HEK293 (cell line): ENCODE measurements around the gene BET1L.

Source experiments
- CTCF ChIA-PET: fragments of 350-600 bp; formaldehyde crosslinking; extraction: SDS; loops from one replicate; lab custom pipeline; 2021; ENCODE audit warnings: antibody characterized with exemption; lab: Yijun Ruan, JAX
- POLR2A ChIA-PET: fragments of 300-600 bp; formaldehyde crosslinking; extraction: SDS; loops from one replicate; lab custom pipeline; 2020; ENCODE audit warnings: antibody characterized with exemption, inconsistent platforms; lab: Yijun Ruan, JAX
- H3K27ac ChIP-seq: fragments of 200-500 bp; sonication (Bioruptor generic); 2 replicates; pipeline ENCODE4 v1.5.1; 2014; ENCODE audit warnings: low read depth, low read length, control low read depth, inconsistent platforms; ENCODE audit errors: extremely low read depth
- H3K36me3 ChIP-seq, 2 experiments: fragments of 200-500 bp in 1 of 2; sonication (Bioruptor generic) in 1 of 2; 1 replicate in 1 of 2; 2 replicates in 1 of 2; pipeline ENCODE4 v1.5.1; 2014 to 2017; ENCODE audit warnings: inconsistent platforms in 2 of 2, low read length in 2 of 2; ENCODE audit not compliant: control insufficient read depth in 2 of 2, insufficient read depth in 1 of 2
- H3K4me1 ChIP-seq: fragments of 200-500 bp; sonication (Bioruptor generic); 2 replicates; pipeline ENCODE4 v1.5.1; 2014; ENCODE audit warnings: mild to moderate bottlenecking, low read length, inconsistent platforms; ENCODE audit not compliant: control insufficient read depth, insufficient read depth
- H3K4me3 ChIP-seq: 2 replicates; pipeline ENCODE4 v1.5.1; 2011; ENCODE audit warnings: low read depth, mild to moderate bottlenecking, control low read depth, low read length, moderate library complexity
- H3K9me3 ChIP-seq: fragments of 200-500 bp; sonication (Bioruptor generic); 2 replicates; pipeline ENCODE4 v1.5.1; 2014; ENCODE audit warnings: low read depth, low read length, inconsistent platforms; ENCODE audit not compliant: control insufficient read depth, insufficient read depth
- EGR2 ChIP-seq: fragments of 450-650 bp; formaldehyde crosslinking; IDR thresholded peaks from 2 replicates; pipeline ENCODE4 v1.5.1; 2016; ENCODE audit warnings: low read depth, missing biosample characterization, missing genetic modification characterization
- GLI4 ChIP-seq: fragments of 450-650 bp; formaldehyde crosslinking; IDR thresholded peaks from 2 replicates; pipeline ENCODE4 v1.5.1; 2016; ENCODE audit warnings: missing biosample characterization, missing genetic modification characterization
- HIC1 ChIP-seq: fragments of 450-650 bp; formaldehyde crosslinking; IDR thresholded peaks from 2 replicates; pipeline ENCODE4 v1.5.1; 2016; ENCODE audit warnings: missing biosample characterization, missing genetic modification characterization
- MYNN ChIP-seq: fragments of 450-650 bp; formaldehyde crosslinking; IDR thresholded peaks from 2 replicates; pipeline ENCODE4 v1.5.1; 2016; ENCODE audit warnings: missing biosample characterization, missing genetic modification characterization, borderline replicate concordance
- MZF1 ChIP-seq: fragments of 450-650 bp; formaldehyde crosslinking; IDR thresholded peaks from 2 replicates; pipeline ENCODE4 v1.5.1; 2017; ENCODE audit warnings: missing biosample characterization, missing genetic modification characterization, borderline replicate concordance
- OVOL3 ChIP-seq: fragments of 450-650 bp; formaldehyde crosslinking; IDR thresholded peaks from 2 replicates; pipeline ENCODE4 v1.5.1; 2016; ENCODE audit warnings: missing biosample characterization, missing genetic modification characterization
- PRDM2 ChIP-seq: fragments of 450-650 bp; formaldehyde crosslinking; IDR thresholded peaks from 2 replicates; pipeline ENCODE4 v1.5.1; 2016; ENCODE audit warnings: missing biosample characterization, missing genetic modification characterization, borderline replicate concordance
- SETDB1 ChIP-seq: IDR thresholded peaks from one replicate; pipeline ENCODE4 v1.6.1; 2017; ENCODE audit warnings: mild to moderate bottlenecking, low read length, moderate library complexity, mixed read lengths; ENCODE audit not compliant: insufficient read length
- TRIM28 ChIP-seq: IDR thresholded peaks from 2 replicates; pipeline ENCODE4 v1.6.1; 2011; ENCODE audit warnings: low read length, control low read depth, borderline replicate concordance
- ZBTB21 ChIP-seq: fragments of 450-650 bp; formaldehyde crosslinking; IDR thresholded peaks from 2 replicates; pipeline ENCODE4 v1.5.1; 2017; ENCODE audit warnings: missing biosample characterization, missing genetic modification characterization
- ZBTB7A ChIP-seq: fragments of 450-650 bp; formaldehyde crosslinking; IDR thresholded peaks from 2 replicates; pipeline ENCODE4 v1.5.1; 2016; ENCODE audit warnings: low read depth, missing biosample characterization, missing genetic modification characterization
- ZFP41 ChIP-seq: fragments of 450-650 bp; formaldehyde crosslinking; IDR thresholded peaks from 2 replicates; pipeline ENCODE4 v1.5.1; 2016; ENCODE audit warnings: missing biosample characterization, missing genetic modification characterization, borderline replicate concordance
- ZIC2 ChIP-seq: fragments of 450-650 bp; formaldehyde crosslinking; IDR thresholded peaks from 2 replicates; pipeline ENCODE4 v1.5.1; 2016; ENCODE audit warnings: missing biosample characterization, missing genetic modification characterization
- ZNF121 ChIP-seq: fragments of 450-650 bp; formaldehyde crosslinking; IDR thresholded peaks from 2 replicates; pipeline ENCODE4 v1.5.1; 2016; ENCODE audit warnings: missing biosample characterization, missing genetic modification characterization
- ZNF133 ChIP-seq: fragments of 450-650 bp; formaldehyde crosslinking; IDR thresholded peaks from 2 replicates; pipeline ENCODE4 v1.5.1; 2016; ENCODE audit warnings: missing biosample characterization, missing genetic modification characterization
- ZNF292 ChIP-seq: fragments of 450-650 bp; formaldehyde crosslinking; IDR thresholded peaks from 2 replicates; pipeline ENCODE4 v1.5.1; 2016; ENCODE audit warnings: low read depth, missing biosample characterization, missing genetic modification characterization, borderline replicate concordance
- ZNF302 ChIP-seq: fragments of 450-650 bp; formaldehyde crosslinking; IDR thresholded peaks from 2 replicates; pipeline ENCODE4 v1.5.1; 2016; ENCODE audit warnings: missing biosample characterization, missing genetic modification characterization, low read depth
- ZNF335 ChIP-seq: fragments of 450-650 bp; formaldehyde crosslinking; conservative IDR thresholded peaks from 2 replicates; pipeline ENCODE4 v1.5.1; 2016; ENCODE audit warnings: missing biosample characterization, missing genetic modification characterization
- ZNF354C ChIP-seq: fragments of 450-650 bp; formaldehyde crosslinking; IDR thresholded peaks from 2 replicates; pipeline ENCODE4 v1.5.1; 2016; ENCODE audit warnings: missing biosample characterization, missing genetic modification characterization, low read depth, borderline replicate concordance
- ZNF48 ChIP-seq: fragments of 450-650 bp; formaldehyde crosslinking; IDR thresholded peaks from 2 replicates; pipeline ENCODE4 v1.5.1; 2016; ENCODE audit warnings: missing biosample characterization, missing genetic modification characterization
- ZNF521 ChIP-seq: fragments of 450-650 bp; formaldehyde crosslinking; IDR thresholded peaks from 2 replicates; pipeline ENCODE4 v1.5.1; 2017; ENCODE audit warnings: missing biosample characterization, mild to moderate bottlenecking, missing genetic modification characterization
- ZNF529 ChIP-seq: fragments of 450-650 bp; formaldehyde crosslinking; IDR thresholded peaks from 2 replicates; pipeline ENCODE4 v1.5.1; 2017; ENCODE audit warnings: missing genetic modification characterization, missing biosample characterization; ENCODE audit not compliant: insufficient replicate concordance
- ZNF629 ChIP-seq: fragments of 450-650 bp; formaldehyde crosslinking; IDR thresholded peaks from 2 replicates; pipeline ENCODE4 v1.5.1; 2017; ENCODE audit warnings: missing biosample characterization, missing genetic modification characterization
- ZNF645 ChIP-seq: fragments of 450-650 bp; formaldehyde crosslinking; IDR thresholded peaks from 2 replicates; pipeline ENCODE4; 2016; ENCODE audit warnings: missing biosample characterization, missing genetic modification characterization
- ZNF677 ChIP-seq: fragments of 450-650 bp; IDR thresholded peaks from 2 replicates; pipeline ENCODE4 v1.5.0; 2018; ENCODE audit warnings: missing biosample characterization, mild to moderate bottlenecking, missing genetic modification characterization, moderate library complexity
- ZNF792 ChIP-seq: fragments of 450-650 bp; formaldehyde crosslinking; IDR thresholded peaks from 2 replicates; pipeline ENCODE4 v1.5.1; 2016; ENCODE audit warnings: missing biosample characterization, missing genetic modification characterization
- TF ChIP-seq, protein P1 (sequence below): fragments of 450-650 bp; formaldehyde crosslinking; IDR thresholded peaks from 2 replicates; pipeline ENCODE4 v1.5.1; 2016; ENCODE audit warnings: missing biosample characterization, missing genetic modification characterization

BET1L gene

GRCh38 chr11:224424-224823 is 17.2 kb upstream of the BET1L start:
- peaks cover 0 to 24% of the 10 kb centered on the region in 2 experiments; a peak in 1 of 3 replicates for H3K36me3 ChIP-seq

DNA sequence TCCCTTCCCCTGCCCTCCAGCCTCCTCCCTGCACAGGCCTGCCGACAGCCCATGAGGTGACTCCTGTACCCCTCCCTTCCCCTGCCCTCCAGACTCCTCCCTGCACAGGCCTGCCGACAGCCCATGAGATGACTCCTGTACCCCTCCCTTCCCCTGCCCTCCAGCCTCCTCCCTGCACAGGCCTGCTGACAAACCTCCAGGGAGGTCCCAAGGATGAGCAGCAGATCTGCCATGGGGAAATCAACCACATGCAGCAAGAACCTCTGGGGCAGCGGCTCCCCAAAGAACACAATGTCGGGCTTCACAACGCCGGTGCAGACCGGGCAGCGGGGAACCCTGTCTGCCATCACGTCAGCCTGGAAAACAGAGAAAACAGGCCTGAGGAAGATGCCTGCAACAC is 16.7 kb upstream of the BET1L start:
- CTCF ChIA-PET, result no interaction called here
- no peaks in the 10 kb centered on the region for H3K4me1 ChIP-seq
- H3K9me3 ChIP-seq, result no peaks in the 10 kb centered on the region
- TF ChIP-seq ZNF335 (tag by site-specific recombination), result no peak
- TF ChIP-seq ZNF354C, result no peak
- TF ChIP-seq ZFP41 (tag by site-specific recombination), result no peak
- TF ChIP-seq ZNF292, result no peak
- TF ChIP-seq ZNF645, result no peak
- no peak for TF ChIP-seq GLI4
- TF ChIP-seq ZNF529 (tag by site-specific recombination), result no peak
- TF ChIP-seq MZF1 (tag by site-specific recombination), result no peak
- no peak for TF ChIP-seq PRDM2
- TF ChIP-seq ZNF302, result no peak
- TF ChIP-seq ZNF677 (tag by site-specific recombination), result no peak
- TF ChIP-seq, all 188 proteins: peak for 0
- POLR2A ChIA-PET, result interaction anchor here (0.7 kb wide), 1 partner anchor 170 kb away, joined by 4 read pairs; the partner anchor contains the start of gene PKP3
- no peak overlapping the region for H3K4me3 ChIP-seq
- H3K27ac ChIP-seq, result no peak overlapping the region
- peaks cover 0 to 30% of the 10 kb centered on the region in 2 experiments; a peak in 1 of 3 replicates for H3K36me3 ChIP-seq

More at GRCh38 chr11:224424-224823, 17.2 kb upstream of the BET1L start:
- Histone ChIP-seq H3K4me1 (no peaks in the 10 kb centered on the region), H3K4me3 (no peak overlapping the region), H3K27ac (no peak overlapping the region), H3K9me3 (no peaks in the 10 kb centered on the region)
- ChIA-PET CTCF (interaction anchor here (0.9 kb wide), 1 partner anchor 27 kb away, joined by 3 read pairs; no protein-coding TSS in a partner anchor), POLR2A (interaction anchor here (0.7 kb wide), 1 partner anchor 170 kb away, joined by 4 read pairs; the partner anchor contains the start of gene PKP3)
- TF ChIP-seq ZBTB7A (tag by site-specific recombination) (no peak), ZNF521 (tag by site-specific recombination) (no peak), SETDB1 (no peak), OVOL3 (tag by site-specific recombination) (no peak), ZNF629 (no peak), ZNF121 (tag by site-specific recombination) (no peak), MYNN (tag by site-specific recombination) (no peak), TRIM28 (no peak), HIC1 (tag by site-specific recombination) (no peak), ZNF792 (no peak), ZNF133 (tag by site-specific recombination) (no peak), EGR2 (tag by site-specific recombination) (no peak), ZIC2 (tag by site-specific recombination) (no peak), ZBTB21 (tag by site-specific recombination) (no peak), ZNF48 (tag by site-specific recombination) (no peak), ZNF529 (tag by site-specific recombination) (no peak)
- TF ChIP-seq, protein P1, sequence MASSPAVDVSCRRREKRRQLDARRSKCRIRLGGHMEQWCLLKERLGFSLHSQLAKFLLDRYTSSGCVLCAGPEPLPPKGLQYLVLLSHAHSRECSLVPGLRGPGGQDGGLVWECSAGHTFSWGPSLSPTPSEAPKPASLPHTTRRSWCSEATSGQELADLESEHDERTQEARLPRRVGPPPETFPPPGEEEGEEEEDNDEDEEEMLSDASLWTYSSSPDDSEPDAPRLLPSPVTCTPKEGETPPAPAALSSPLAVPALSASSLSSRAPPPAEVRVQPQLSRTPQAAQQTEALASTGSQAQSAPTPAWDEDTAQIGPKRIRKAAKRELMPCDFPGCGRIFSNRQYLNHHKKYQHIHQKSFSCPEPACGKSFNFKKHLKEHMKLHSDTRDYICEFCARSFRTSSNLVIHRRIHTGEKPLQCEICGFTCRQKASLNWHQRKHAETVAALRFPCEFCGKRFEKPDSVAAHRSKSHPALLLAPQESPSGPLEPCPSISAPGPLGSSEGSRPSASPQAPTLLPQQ, result no peak
